HG02759 (cell line): ENCODE data around the gene MRPL21.

Experiments
- ATAC-seq: cut with Tn5 transposase; IDR thresholded peaks from one replicate; pipeline ENCODE4 v1.9.1; 2021; ENCODE audit warnings: mild to moderate bottlenecking, moderate library complexity; ENCODE audit not compliant: unreplicated experiment

Gene MRPL21

GRCh38 chr11:68903288-68904247 is at the start of gene MRPL21, which contains the start of gene IGHMBP2:
Gene MRPL21 (minus strand): TSS chr11:68903832. CDS start chr11:68903810, 22 bp downstream.
Gene IGHMBP2 (plus strand): TSS chr11:68903891. CDS start chr11:68903953, 62 bp downstream.
- peak; percentile 94 for ATAC-seq

GRCh38 chr11:68950762-68951161 is 47.1 kb upstream of the MRPL21 start:
- no peak for ATAC-seq

GRCh38 chr11:68950270-68950669 is 46.6 kb upstream of the MRPL21 start:
- ATAC-seq: no peak

GRCh38 chr11:68948935-68949334 is 45.3 kb upstream of the MRPL21 start:
- ATAC-seq: no peak

GRCh38 chr11:68948496-68948895 is 44.9 kb upstream of the MRPL21 start:
- no peak for ATAC-seq

- ATAC-seq: no peak
These were observed 43.5 kb upstream of the MRPL21 start for GRCh38 chr11:68947151-68947550.

- no peak for ATAC-seq
These were observed 42.9 kb upstream of the MRPL21 start for GRCh38 chr11:68946416-68947090.

- ATAC-seq: no peak
These were observed 39.2 kb upstream of the MRPL21 start for GRCh38 chr11:68942751-68943271.

- ATAC-seq: no peak
These were observed 38.5 kb upstream of the MRPL21 start for GRCh38 chr11:68942095-68942620.

- no peak for ATAC-seq
These were observed 37.9 kb upstream of the MRPL21 start for GRCh38 chr11:68941324-68942094.

- ATAC-seq: no peak
These were observed 37.2 kb upstream of the MRPL21 start for GRCh38 chr11:68940651-68941323.

- no peak for ATAC-seq
These were observed 36.2 kb upstream of the MRPL21 start for GRCh38 chr11:68939583-68940555.

- ATAC-seq: no peak
These were observed 35.4 kb upstream of the MRPL21 start for GRCh38 chr11:68938816-68939582.

- ATAC-seq: no peak
These were observed 34.5 kb upstream of the MRPL21 start for GRCh38 chr11:68938088-68938487.

GRCh38 chr11:68936676-68937620 is 33.3 kb upstream of the MRPL21 start:
- ATAC-seq: no peak

- ATAC-seq: no peak
These were observed 32.7 kb upstream of the MRPL21 start for GRCh38 chr11:68936358-68936636.
